H4 (cell line): Measurements from ENCODE around the gene XIRP1. TPM values are rescaled to one million over a fixed set of nuclear protein-coding genes. Genes with fewer than 3 reads are reported as not detected.

Experiments used
- DNase-seq: peaks from one replicate; pipeline ENCODE4 v3.0.0-alpha.2; 2015; ENCODE audit warnings: low spot score
- total RNA-seq: library from RNA; depleted of rRNA; stranded (reverse); fragments of >200 nt; shearing (Covaris generic); gene quantifications from 2 replicates; pipeline ENCODE4 v1.2.3, GENCODE V29; 2014

The XIRP1 gene
- total RNA-seq, 1 experiment from 2014 or later = not detected

DNA sequence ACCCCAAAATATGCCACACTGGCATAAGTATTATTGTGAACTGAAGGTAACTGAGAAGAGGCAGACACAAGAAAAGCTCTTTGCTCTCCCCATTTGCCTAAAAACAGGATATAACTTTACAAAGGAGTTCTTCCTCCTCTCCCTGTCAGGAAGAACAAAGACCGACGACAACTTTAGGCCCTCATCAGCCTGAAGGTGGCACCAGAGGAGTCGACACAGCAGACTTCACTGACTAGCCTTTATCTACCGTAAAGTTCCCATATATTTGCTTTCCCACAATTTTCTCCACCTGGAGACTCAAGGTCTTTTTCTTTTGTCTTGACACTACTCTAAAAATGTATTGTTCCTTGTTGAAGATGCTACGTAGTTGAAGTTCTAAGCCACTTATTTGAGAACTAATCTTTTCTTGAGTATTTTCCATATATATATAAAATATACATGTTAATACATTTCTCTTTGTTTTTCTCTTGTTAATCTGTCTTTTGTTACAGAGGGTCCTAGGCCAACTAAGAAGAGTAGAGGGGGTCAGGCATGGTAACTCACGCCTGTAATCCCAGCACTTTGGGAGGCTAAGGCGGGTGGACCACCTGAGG is 16.2 kb upstream of the XIRP1 start:
- DNase-seq = peak; percentile 31

DNA sequence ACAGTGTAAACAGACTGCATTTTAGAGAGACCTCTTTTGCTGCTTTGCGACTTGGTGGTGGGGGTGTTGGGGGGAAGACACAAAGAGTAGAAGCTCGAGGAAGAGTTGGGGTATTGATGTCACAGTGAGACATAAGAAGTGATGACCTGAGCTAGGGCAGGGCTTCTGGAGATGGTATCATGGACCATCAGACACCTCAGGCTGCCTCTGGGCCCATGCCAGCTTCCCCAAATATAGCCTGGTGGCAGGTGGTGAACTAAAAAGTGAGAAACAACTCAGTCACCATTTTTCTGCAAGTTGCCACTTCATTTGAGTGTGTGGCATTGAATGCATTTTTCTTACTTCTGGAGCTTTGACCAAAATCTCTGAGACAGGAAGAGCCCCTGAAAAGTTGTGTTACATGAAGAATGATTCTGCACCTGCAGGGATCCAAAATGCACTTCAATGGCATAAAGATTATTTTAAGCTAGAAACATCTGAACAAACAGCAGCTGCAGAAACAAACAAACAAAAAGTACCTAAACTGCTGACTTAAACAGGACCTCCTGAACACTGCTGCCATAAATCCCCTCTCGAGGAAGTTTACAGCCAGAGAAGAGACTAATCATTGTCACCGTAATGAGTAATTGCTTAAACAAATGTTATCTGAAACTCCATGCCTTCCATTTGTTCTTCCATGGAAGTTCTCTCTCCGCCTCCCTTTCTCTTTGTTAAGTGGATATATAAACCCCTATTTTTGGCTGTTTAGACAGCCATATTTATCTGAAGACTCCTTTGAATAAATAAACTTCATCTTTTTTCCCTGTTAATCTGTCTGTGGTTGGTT is 15.2 kb upstream of the XIRP1 start:
- DNase-seq = no peak

DNA sequence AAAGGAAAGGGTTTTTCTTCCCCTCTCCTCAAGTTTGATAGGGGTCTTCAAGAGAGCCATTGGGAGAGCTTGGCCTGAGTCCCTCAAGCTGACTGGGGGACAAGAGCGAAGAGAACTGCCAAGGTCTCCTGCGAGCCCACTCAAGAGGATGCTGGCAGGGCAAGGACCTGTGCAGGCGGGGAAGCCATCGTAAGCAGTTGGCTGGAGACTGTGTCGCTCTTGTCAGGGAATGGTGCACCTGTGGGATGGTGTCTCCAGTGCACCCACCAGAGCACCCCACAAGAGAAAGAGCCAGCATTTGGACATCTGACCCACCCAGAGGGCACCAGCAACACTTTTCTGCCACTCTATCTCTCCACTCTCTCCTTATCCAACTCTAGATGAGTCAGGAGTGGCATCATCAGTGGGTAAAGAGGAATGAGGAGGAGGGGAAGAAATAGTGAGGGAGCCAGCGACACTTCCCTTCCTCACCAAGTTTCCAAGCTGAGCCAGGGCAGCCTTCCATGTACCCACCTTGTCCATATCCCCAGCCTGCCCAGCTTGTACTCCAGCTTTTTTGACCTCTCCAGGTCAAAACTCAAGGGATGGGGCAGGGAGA is 13.6 kb upstream of the XIRP1 start:
- DNase-seq = no peak

DNA sequence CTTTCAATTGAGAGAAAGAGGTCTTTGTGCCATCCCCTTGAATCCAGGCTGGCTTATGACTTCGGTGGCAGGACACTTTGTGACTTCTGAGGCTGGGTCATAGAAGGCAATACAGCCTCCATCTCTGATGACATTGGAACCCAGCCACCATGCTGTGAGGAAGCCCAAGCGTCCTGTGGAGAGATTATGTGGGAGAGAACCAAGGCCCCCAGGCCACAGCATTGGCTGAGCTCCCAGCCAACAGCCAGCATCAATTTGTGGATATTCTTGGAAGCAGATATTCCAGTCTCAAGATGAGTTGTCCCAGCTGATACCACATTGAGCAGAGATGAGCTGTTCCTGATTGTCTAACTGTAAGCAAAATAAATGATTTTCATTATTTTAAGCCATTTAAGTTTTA is 12.7 kb upstream of the XIRP1 start:
- no peak for DNase-seq

DNA sequence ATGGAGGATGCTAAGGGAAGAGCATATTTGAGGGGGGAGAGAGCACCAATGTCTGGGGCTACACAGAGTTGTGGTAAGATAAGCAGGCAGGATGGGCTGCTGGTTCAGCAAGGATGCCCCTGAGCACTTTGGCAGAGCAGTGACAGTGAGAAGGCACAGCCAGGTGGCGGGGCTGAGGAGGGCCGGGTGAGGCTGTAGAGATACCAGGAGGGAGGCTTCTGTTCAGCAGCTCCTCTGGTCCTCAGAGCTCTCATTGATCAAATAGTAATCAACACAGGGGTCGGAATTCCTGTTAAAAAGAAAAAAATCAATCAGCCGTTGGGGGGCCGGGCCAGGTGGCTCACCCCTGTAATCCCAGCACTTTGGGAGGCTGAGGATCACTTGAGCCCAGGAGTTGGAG is 11.5 kb upstream of the XIRP1 start:
- DNase-seq = no peak

DNA sequence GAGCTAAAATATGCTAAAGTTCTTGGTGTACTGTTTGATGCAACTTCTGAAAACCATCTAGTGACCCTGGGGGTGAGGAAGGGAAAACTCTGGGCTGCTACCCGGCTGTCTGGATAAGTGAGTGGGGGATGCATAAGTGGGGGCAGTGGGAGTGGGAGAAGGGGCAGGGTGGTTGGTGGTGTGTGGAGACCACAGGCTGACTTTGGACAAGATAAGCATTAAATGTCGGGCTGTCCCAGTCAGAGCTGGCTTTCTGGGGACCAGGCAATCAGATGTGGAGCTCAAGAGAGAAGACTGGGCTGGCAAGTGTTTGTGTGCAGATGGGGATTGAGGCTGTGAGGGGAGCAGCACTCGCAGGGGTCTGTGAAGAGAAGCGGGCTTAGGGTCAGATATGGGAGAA is 11.0 kb upstream of the XIRP1 start:
- no peak for DNase-seq

DNA sequence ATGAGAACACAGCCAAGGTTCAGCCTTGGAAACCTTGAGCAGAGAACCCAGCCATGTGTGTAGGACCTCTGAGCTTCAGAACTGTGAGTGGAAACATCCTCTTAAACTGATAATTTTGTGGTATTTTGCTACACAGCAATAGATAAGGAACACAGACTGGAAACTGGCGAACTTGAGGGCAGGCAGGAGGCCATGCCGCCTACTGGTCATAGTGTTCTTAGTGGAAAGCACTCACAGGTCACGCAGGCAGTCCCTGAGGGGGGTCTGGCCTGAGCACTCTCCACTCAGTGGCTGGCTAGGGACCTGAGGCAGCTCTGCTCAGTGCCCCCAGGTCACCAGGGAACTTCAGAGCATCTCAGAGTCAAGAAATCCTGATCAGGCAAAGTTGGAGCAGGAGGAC is 9.7 kb upstream of the XIRP1 start:
- no peak for DNase-seq

DNA sequence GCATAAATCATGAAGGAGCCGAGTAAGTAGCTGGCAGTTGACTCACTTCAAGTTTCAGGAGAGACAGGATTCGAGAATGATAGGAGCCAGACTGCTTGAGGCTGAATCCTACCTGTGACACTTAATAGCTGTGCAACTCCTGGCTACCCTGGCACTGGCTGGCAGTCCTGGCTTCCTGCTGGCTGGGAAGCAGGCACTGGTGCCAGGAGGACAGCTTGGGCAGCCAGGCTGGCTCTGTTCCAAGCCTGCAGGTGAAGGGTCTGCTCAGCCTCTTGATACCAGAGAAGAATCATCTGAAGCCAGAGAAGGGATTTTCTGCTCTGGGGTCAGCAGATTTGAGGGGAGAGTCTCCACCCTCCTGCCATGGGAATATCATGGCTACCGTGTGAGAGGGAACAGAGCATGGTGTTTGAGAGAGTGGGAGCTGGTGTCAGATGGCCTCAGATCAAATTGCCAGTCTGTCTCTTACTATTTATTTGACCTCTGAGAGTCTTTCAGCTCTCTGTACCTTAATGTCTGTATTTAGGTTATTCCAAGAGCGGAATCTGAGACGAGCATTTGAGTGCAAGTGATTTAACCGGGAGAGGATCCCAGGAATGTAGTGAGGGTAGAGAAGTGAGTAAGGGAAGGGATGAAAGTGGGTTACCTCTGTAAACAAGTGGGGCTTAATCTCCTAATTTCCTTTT is 4.4 kb upstream of the XIRP1 start:
- DNase-seq = no peak

DNA sequence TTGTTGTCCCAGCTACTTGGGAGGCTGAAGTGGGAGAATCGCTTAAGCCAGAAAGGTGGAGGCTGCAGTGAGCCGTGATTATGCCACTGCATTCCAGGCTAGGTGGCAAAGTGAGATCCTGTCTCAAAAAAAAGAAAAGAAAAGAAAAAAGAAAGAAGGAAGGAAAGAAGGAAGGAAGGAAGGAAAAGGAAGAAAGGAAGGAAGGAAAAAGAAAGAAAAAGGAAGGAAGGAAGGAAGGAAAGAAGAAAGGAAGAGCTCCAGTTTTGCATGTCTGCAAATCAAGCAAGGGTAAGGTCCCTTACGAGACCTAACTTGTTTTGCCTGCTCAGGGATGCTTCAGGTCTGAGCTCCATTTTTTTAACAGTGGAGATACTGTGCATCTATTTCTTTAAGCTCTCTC is 3.6 kb upstream of the XIRP1 start:
- no peak for DNase-seq

DNA sequence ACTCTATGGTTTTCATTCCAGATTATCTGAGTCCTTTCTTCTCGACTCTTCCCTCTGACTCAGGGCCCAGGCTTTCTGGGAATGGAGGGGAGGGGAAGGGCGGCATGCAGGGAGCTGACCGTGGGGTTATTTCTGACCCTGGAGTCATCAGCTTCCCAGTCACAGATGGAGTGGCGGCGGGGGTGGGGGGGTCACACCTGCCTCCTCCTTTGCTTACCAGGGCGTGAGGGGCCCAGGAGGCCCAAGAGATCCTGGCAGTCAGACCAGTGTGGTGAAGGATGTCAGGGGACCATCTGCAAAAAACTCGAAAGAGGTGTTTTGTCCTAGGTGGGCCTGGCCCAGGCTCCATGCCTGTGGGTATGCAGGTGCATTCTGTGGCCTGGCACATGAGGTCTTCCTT is 996 bp upstream of the XIRP1 start:
- no peak for DNase-seq

DNA sequence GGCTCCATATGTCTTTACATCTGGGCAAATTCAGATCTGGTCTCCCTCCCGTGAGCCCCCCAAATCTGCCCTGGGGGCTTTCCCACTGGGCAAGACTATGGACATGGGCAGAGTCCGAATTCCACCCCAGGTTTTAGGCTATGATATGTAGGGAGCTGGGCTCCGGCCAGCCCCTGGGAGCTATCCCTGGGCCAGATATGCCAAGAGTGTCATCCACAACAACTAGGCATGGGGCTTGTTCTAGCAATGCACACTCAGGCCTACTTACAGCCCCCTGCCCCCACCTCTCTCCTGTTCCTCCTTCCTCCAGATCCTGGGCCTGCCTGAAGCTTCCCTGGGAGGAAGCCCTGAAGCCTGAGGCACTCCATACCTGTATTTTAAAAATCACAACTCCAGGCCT is 622 bp downstream of the XIRP1 start:
- DNase-seq = no peak

DNA sequence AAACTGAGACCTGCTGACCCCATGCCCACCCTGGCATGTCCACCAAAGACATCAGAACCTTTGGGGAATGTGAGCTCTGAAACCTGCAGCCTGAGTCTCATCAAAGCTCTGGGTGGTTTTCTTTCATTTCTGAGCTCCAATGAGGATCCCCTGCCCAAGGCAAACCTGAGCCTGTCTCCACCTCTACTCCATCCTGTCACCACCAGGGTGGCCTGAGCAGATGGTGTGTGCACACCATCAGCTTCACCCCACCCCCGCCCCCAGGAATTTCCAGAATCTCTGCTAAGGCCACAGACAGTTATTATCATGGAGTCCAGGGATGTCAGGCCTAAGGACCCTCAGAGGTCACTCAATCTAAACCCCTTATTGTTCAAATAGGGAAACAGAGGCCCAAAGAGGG is 1.3 kb downstream of the XIRP1 start:
- DNase-seq = no peak

DNA sequence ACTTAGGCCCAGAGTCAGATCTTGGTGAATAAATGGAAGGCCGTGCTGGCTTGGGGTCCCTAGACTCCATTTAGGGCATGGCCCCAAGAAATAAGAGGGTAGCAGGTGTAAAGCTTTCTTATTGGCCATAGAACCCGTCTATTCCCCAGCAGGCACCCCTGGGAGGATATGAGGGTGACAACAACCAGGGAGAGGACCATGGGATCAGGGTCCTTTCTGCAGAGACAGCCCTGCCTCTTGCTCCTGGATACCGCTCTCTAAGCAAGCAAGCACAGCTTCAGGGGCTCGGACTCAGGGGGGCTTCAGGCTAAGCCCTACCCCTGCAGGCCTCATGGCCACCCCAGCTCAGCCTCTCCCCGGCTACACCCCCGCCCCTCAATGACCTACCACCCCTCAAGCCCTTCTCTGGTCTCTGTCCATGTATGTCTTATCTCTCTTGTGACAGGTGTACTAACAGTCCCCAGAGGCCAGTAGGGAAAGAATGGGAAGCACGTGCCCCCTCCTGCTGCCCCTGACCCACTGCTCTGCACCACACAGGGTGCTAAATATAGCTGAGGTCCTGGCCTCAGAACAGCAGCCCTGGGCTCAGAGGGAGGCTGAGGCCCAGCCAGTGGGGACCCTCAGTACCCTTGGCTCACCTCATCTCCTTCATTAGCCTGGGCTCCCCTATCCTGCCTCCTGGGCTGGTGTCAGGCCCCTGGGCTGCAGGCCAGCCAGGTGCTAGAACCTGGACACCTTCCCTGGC is 1.9 kb downstream of the XIRP1 start:
- DNase-seq = no peak

DNA sequence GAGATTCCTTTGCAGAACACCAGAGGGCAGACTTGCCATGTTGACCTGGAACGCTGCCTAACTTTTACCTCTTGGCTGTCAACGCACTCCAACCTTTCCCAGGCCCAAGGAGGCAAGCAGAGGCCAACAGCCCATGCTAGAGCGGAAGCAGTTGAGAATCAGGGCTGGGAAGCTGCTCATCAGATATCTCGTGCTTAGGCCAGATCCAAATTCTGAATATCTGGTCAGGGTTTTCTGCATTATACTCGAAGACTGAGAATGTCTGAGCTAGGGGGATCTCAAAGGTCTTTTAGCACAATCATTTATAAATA is 2.5 kb downstream of the XIRP1 start:
- DNase-seq = peak; percentile 53

DNA sequence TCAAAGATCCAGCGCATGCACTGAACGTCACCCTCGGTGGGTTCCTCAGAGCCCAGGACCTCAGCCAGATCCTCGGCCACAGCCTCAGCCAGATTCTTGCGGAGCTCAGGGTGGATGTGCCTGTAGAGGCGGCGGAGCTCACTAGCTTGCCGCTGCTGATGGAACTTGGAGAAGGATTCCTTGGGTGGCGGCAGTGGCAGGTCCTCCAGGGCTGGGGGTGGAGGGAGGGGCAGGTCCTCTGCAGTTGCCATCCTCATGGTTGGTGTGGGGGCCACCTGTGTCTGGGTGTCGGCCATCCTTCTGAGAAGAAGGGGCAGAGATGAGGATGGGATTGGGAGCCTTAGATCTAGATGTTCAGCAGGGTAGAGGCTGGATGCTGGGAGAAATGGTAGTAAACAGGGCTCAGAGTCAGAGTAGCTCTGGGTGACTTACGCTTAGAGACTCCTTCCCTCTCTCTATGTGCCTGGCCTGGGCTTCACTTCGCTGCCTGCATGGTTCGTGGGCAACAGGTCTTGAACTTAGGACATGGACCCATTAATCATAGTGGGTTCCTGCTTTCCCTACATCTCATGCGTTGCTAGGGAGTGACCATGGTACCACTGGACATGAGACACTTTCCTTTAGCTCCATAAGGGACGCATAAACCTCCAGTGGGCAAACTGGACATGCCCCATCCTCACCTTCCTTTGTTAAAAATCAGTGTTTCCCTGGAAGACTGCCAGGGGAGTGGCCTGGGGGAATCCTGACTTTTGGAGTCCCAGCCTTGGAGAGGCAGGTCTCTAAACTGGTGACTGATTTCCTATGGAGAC is 3.0 kb downstream of the XIRP1 start:
- no peak for DNase-seq

DNA sequence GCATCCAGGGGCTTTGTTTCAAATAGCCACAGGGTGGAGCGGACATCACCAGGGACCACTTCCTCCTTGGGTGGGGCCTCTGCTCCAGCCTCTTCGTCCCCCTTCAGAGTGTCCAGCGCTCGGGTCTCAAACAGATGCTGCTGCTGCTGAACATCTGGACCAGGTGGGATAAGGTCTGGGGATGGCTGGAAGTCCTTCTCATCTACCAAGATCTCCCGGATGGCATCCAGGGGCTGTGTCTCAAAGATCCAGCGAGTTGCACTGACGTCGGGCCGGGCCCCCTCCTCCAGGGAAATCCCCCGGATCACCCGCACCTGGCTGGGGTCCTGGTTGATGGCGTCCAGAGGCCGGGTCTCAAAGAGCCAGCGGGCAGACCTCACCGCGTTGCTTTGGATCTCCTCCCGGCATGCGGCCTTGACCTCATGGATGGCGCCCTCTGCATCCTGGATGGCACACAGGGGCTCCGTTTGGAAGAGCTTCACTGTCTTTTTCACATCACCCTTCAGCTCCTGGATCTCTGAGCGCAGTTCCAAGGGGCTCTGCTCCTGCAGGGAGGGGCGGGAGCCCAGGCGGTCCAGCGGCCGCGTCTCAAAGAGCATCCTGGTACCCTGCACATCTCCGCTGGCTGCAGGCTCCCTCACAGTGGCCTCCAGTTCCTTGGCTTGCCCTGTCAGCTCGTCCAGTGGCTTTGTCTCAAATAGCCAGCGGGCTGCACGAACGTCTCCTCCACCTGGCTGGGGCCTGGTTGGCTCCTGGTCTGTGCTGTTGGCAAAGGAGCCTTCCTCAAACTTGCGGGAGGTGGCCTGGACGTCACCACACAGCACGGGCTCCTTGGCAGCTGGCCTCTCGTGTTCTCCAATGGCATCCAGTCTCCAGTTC is 3.9 kb downstream of the XIRP1 start:
- DNase-seq = no peak

DNA sequence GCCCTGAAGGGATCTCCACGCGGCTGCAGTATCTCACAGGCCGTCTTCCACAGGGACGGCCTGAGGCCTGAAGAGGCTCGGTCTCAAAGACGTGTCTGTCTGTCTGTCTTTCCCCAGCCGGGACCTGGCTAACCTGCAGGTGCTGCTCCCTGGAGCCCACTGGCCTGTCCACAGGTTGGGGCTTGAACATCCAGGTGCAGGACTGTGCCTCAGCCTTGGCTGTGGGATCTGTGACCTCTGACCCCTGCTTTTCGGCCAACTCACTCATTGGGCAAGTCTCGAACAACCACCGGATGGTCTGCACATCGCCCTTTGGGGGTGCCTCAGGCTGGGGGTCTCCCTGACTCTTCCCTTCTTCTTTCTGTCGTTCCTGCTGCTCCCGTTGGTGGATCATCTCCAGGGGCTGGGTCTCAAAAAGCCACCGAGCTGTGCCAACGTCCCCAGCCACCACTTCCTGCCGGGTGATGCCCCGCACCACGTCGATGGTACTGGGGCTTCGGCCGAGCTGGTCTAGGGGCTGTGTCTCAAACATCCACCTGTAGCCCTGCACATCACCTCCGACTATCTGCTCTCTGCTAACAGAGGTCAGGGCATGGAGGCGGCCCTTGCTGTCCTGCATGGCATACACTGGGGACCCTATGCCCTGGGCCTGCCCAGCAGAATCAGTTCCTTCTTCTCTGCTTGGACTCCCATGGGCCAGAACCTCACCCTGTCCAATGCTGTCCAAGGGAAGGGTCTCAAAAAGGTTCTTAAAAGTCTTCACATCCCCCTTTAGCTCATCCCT is 4.8 kb downstream of the XIRP1 start:
- DNase-seq = no peak

DNA sequence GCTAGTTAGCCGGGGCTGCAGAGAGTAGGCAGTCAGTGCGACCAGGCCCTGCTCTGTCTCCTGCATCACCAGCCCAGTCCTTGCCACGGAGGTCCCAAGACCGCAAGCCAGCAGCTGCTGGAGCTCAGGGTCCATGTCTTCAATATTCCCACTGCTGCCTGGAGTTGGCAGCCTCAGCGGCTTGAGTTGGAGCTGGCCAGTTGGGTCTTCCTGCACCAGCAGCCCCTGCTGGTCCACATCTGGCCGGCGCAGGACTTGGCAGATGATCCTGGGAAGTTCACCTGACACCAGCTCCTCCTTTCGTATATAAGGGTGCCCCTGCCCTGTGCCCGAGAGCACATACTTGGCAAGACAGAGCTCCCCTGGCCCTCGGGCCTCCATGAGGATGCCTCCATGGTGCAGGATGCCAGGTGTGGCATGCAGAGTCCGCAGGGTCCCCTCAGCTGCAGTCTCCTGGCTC is 5.7 kb downstream of the XIRP1 start:
- no peak for DNase-seq

DNA sequence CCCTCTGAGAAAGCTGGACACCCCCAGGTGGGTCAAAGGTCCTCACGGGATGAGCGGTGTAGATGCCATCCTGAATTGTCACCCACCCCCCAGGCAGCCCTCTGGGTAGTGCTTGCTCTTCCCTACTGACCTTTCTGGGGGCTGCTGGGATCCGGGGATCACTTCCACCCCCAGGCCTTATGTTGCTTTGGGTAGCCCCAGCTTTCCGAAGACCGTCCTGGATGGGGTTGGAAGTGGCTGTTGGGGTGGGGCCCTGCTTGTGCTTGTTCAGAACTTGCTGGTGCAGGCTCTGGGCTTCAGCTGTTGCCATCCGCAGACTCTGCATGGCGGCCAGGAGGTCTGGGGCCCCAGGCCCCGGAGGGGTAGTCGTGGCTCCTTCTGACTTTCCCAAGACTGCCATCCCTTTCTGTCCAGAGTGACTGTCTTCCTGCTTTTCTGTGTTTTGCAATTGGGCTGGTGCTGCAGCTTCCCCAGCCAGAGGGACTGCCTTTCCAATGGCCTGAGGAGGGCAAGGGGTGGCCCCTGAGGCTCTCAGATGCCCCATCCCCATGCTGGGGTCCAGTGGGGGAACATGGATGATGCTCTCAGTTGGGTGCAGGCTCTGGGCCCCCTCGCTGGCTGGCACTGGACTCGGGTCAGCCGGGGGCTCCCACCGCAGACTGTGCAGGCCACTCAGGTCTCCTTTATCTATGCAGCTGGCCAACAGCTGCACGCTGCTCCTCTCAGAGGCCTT is 6.3 kb downstream of the XIRP1 start:
- DNase-seq = no peak
